ENCODE results near the gene MAFG. TPM values are rescaled to one million over a fixed set of nuclear protein-coding genes. Genes with fewer than 3 reads are reported as not detected.
A peak's percentile ranks its signal among the peaks of the same experiment; 100 is the strongest.

MAFG gene
- total and polyA plus RNA-seq, 9 of the 15 experiments (the other 6 are each of a cell fraction or from before 2014, with no cell fraction given), result 1.1 to 58.1 (median 24.9) TPM

- no peak for TF ChIP-seq PYGO2 (tag; IDR thresholded peaks at IDR 0.05)
- TF ChIP-seq ZNF3 (CRISPR knock-in tag; IDR thresholded peaks at IDR 0.05), result no peak
- no peak for TF ChIP-seq ELF1 (tag; IDR thresholded peaks at IDR 0.05)
- 0 out of 2 replicates have a peak, but pooled peaks have one; percentile 52 for TF ChIP-seq ZNF232 (CRISPR knock-in tag; IDR thresholded peaks at IDR 0.05)
- TF ChIP-seq NFIC (IDR thresholded peaks at IDR 0.05), result peak; percentile 96
- TF ChIP-seq BDP1 (IDR thresholded peaks at IDR 0.05; ENCODE audit: insufficient read depth, insufficient read length), result no peak
- TF ChIP-seq TBL1XR1 (IDR thresholded peaks at IDR 0.05; ENCODE audit: low read length in 2 of 2), result no peak
- TF ChIP-seq ZNF655 (CRISPR knock-in tag; IDR thresholded peaks at IDR 0.05), result no peak
- TF ChIP-seq MIER1 (IDR thresholded peaks at IDR 0.05; ENCODE audit: low read depth), result no peak
- TF ChIP-seq ARHGAP35 (IDR thresholded peaks at IDR 0.05; ENCODE audit: partially characterized antibody), result no peak
- TF ChIP-seq SIX5 (IDR thresholded peaks at IDR 0.05; ENCODE audit: borderline replicate concordance in 1 of 2, insufficient read depth in 1 of 2, low read depth in 1 of 2, low read length in 2 of 2), result no peak
- 0 out of 2 replicates have a peak, but pooled peaks have one; percentile 18 for TF ChIP-seq SMARCA4 (IDR thresholded peaks at IDR 0.05)
- TF ChIP-seq SMAD4 (CRISPR knock-in tag; conservative IDR thresholded peaks at IDR 0.05), result peak; percentile 85
- no peak for TF ChIP-seq BACH1 (tag; IDR thresholded peaks at IDR 0.05)
- TF ChIP-seq SMAD2 (IDR thresholded peaks at IDR 0.05; ENCODE audit: low read depth, low read length), result no peak
- peak; percentile 14; the same call in 1 of the 2 replicates for TF ChIP-seq SOX6 (IDR thresholded peaks at IDR 0.05)
- no peak for TF ChIP-seq ZNF239 (CRISPR knock-in tag; IDR thresholded peaks at IDR 0.05)
- TF ChIP-seq RBM17 (IDR thresholded peaks at IDR 0.05; ENCODE audit: borderline replicate concordance, low read depth, low read length), result no peak
- TF ChIP-seq SFPQ (IDR thresholded peaks at IDR 0.05; ENCODE audit: low read depth, low read length), result no peak
- peak; percentile 92 for TF ChIP-seq MEIS2 (IDR thresholded peaks at IDR 0.05; ENCODE audit: partially characterized antibody)
- no peak for TF ChIP-seq ZNF830 (CRISPR knock-in tag; IDR thresholded peaks at IDR 0.05)
- TF ChIP-seq ZNF583 (CRISPR knock-in tag; IDR thresholded peaks at IDR 0.05), result no peak; the same call in 1 of the 2 replicates
- TF ChIP-seq ZNF445 (CRISPR knock-in tag; IDR thresholded peaks at IDR 0.05; ENCODE audit: low read depth), result no peak
- TF ChIP-seq ETS2 (tag; IDR thresholded peaks at IDR 0.05; ENCODE audit: borderline replicate concordance, poor library complexity, severe bottlenecking), result no peak
- peak; percentile 99 for TF ChIP-seq NCOA6 (IDR thresholded peaks at IDR 0.05)
- TF ChIP-seq KLF13 (tag; IDR thresholded peaks at IDR 0.05; ENCODE audit: borderline replicate concordance, low read depth), result no peak
Measured at GRCh38 chr17:81927653-81928543, at the start of gene MAFG (continued).
